ENCODE results near the gene ANAPC2. TPM values are rescaled to one million over a fixed set of nuclear protein-coding genes. Genes with fewer than 3 reads are reported as not detected.

The ANAPC2 gene
- total RNA-seq, 1 experiment from 2014 or later: 23.5 TPM

- DNase-seq (ENCODE audit: low read depth): no peak
Measured at GRCh38 chr9:137215196-137215986, 27.0 kb upstream of the ANAPC2 start.

GRCh38 chr9:137214620-137215019 is 26.3 kb upstream of the ANAPC2 start:
- DNase-seq (ENCODE audit: low read depth): no peak

- DNase-seq (ENCODE audit: low read depth): no peak
Measured at GRCh38 chr9:137213160-137214060, 25.1 kb upstream of the ANAPC2 start.

- DNase-seq (ENCODE audit: low read depth): no peak
Measured at GRCh38 chr9:137212520-137212919, 24.2 kb upstream of the ANAPC2 start.

- DNase-seq (ENCODE audit: low read depth): no peak
Measured at GRCh38 chr9:137211532-137211931, 23.2 kb upstream of the ANAPC2 start.

- DNase-seq (ENCODE audit: low read depth): no peak
Measured at GRCh38 chr9:137206602-137207001, 18.2 kb upstream of the ANAPC2 start.

- DNase-seq (ENCODE audit: low read depth): peak; percentile 95
Measured at GRCh38 chr9:137205126-137206069, 17.0 kb upstream of the ANAPC2 start, which contains the start of the genes NDOR1 and TMEM203. TSS of gene NDOR1 (plus strand) at chr9:137205700. CDS start at chr9:137205778, 78 bp downstream. TSS of gene TMEM203 (minus strand) at chr9:137205648. CDS start at chr9:137205414, 234 bp downstream.

GRCh38 chr9:137204731-137205125 is 16.4 kb upstream of the ANAPC2 start:
- DNase-seq (ENCODE audit: low read depth): no peak

GRCh38 chr9:137202966-137203365 is 14.6 kb upstream of the ANAPC2 start:
- no peak for DNase-seq (ENCODE audit: low read depth)

GRCh38 chr9:137201205-137201868 is 13.0 kb upstream of the ANAPC2 start:
- no peak for DNase-seq (ENCODE audit: low read depth)

GRCh38 chr9:137200311-137201204 is 12.2 kb upstream of the ANAPC2 start, which contains the start of gene TPRN:
TSS of gene TPRN (minus strand) at chr9:137200741. CDS start at chr9:137200711, 30 bp downstream.
- peak; percentile 100 for DNase-seq (ENCODE audit: low read depth)

- DNase-seq (ENCODE audit: low read depth): no peak
Measured at GRCh38 chr9:137199411-137200121, 11.2 kb upstream of the ANAPC2 start.

GRCh38 chr9:137198902-137199283 is 10.5 kb upstream of the ANAPC2 start:
- no peak for DNase-seq (ENCODE audit: low read depth)

GRCh38 chr9:137198051-137198901 is 9.9 kb upstream of the ANAPC2 start:
- DNase-seq (ENCODE audit: low read depth): no peak

GRCh38 chr9:137195525-137196220 is 7.3 kb upstream of the ANAPC2 start:
- no peak for DNase-seq (ENCODE audit: low read depth)

GRCh38 chr9:137194909-137195308 is 6.5 kb upstream of the ANAPC2 start:
- DNase-seq (ENCODE audit: low read depth): no peak

GRCh38 chr9:137194388-137194787 is 6.0 kb upstream of the ANAPC2 start:
- no peak for DNase-seq (ENCODE audit: low read depth)
